HepG2 (cell line): ENCODE measurements around the gene EIF1. TPM values are rescaled to one million over a fixed set of nuclear protein-coding genes. Genes with fewer than 3 reads are reported as not detected.

ENCODE experiments used
- GRHL1 ChIP-seq: sonication (generic); formaldehyde crosslinking; conservative IDR thresholded peaks from 2 replicates; pipeline ENCODE4 v1.8.0; 2022; ENCODE audit warnings: missing genetic modification reagents
- KAT2B ChIP-seq: fragments of 150-350 bp; IDR thresholded peaks from 2 replicates; pipeline ENCODE4 v1.6.1; 2014; ENCODE audit warnings: low read depth, low read length, borderline replicate concordance
- KDM3A ChIP-seq: IDR thresholded peaks from 2 replicates; pipeline ENCODE4 v1.6.1; 2018; ENCODE audit warnings: low read depth, missing compliant biosample characterization
- NR2C2 ChIP-seq: sonication (generic); formaldehyde crosslinking; IDR thresholded peaks from 2 replicates; pipeline ENCODE4 v1.4.0; 2020; ENCODE audit warnings: missing genetic modification reagents, mild to moderate bottlenecking, moderate library complexity, borderline replicate concordance
- PHF20 ChIP-seq: sonication (generic); formaldehyde crosslinking; IDR thresholded peaks from 2 replicates; pipeline ENCODE4 v1.5.0; 2020; ENCODE audit warnings: mild to moderate bottlenecking, missing genetic modification reagents
- PHF8 ChIP-seq: sonication (generic); formaldehyde crosslinking; IDR thresholded peaks from 2 replicates; pipeline ENCODE4 v1.5.0; 2020; ENCODE audit warnings: missing genetic modification reagents
- RARA ChIP-seq: IDR thresholded peaks from 2 replicates; pipeline ENCODE4 v1.6.1; 2016; ENCODE audit warnings: missing genetic modification reagents, missing compliant biosample characterization
- REXO4 ChIP-seq: sonication (generic); formaldehyde crosslinking; IDR thresholded peaks from 2 replicates; pipeline ENCODE4 v1.8.0; 2022; ENCODE audit warnings: missing genetic modification reagents, mild to moderate bottlenecking, borderline replicate concordance
- RFXAP ChIP-seq: sonication (generic); formaldehyde crosslinking; IDR thresholded peaks from 2 replicates; pipeline ENCODE4 v1.4.0; 2020; ENCODE audit warnings: missing genetic modification reagents, borderline replicate concordance
- TEAD3 ChIP-seq: optimal IDR thresholded peaks from 2 replicates; pipeline ENCODE3; 2016; ENCODE audit warnings: borderline replicate concordance
- ZHX2 ChIP-seq, 2 experiments: sonication (generic) in 1 of 2; formaldehyde crosslinking in 1 of 2; IDR thresholded peaks; 2 replicates each; pipeline versions ENCODE4 v1.6.1 to v1.9.0; 2014 to 2022; ENCODE audit warnings: antibody characterized with exemption in 1 of 2, borderline replicate concordance in 1 of 2, inconsistent platforms in 1 of 2, low read depth in 1 of 2, missing genetic modification reagents in 1 of 2
- ZNF281 ChIP-seq: sonication (generic); formaldehyde crosslinking; IDR thresholded peaks from 2 replicates; pipeline ENCODE4 v1.4.0; 2020; ENCODE audit warnings: missing genetic modification reagents, borderline replicate concordance
- ZNF512 ChIP-seq: sonication (generic); formaldehyde crosslinking; IDR thresholded peaks from 2 replicates; pipeline ENCODE4 v1.4.0; 2020; ENCODE audit warnings: mild to moderate bottlenecking, missing genetic modification reagents
- ZNF547 ChIP-seq: sonication (generic); formaldehyde crosslinking; IDR thresholded peaks from 2 replicates; pipeline ENCODE4 v1.5.1; 2020; ENCODE audit warnings: mild to moderate bottlenecking, missing genetic modification reagents
- ZNF784 ChIP-seq: sonication (generic); formaldehyde crosslinking; IDR thresholded peaks from 2 replicates; pipeline ENCODE4 v1.5.1; 2020; ENCODE audit warnings: missing genetic modification reagents, mild to moderate bottlenecking, borderline replicate concordance
- polyA plus RNA-seq, 8 experiments: library from polyadenylated mRNA; depleted of rRNA in 3 of 8; stranded (reverse) in 7 of 8; unstranded in 1 of 8; fragments of >200 nt; fragmentation: Illumina TruSeq in 4 of 8; extraction: Trizol in 4 of 8; gene quantifications; 2 replicates each; pipeline versions ENCODE4 v1.2.1 to v1.2.3, GENCODE V29; 2011 to 2016; ENCODE audit warnings: low read depth in 4 of 8, missing spikeins in 1 of 8, mixed read lengths in 1 of 8; ENCODE audit not compliant: insufficient read depth in 1 of 8
- total RNA-seq, 5 experiments: library from RNA; depleted of rRNA; stranded (reverse); fragments of >200 nt; fragmentation: Illumina TruSeq; extraction: Trizol; gene quantifications; 2 replicates each; pipeline ENCODE4 v1.2.3, GENCODE V29; 2016; ENCODE audit warnings: low read depth in 1 of 5

EIF1 gene
- total and polyA plus RNA-seq, 2 of the 13 experiments (the other 11 are each of a cell fraction or from before 2014, with no cell fraction given): 147 to 517 TPM

- TF ChIP-seq RARA (CRISPR knock-in tag): peak; percentile 53; the same call in 1 of the 2 replicates
- TF ChIP-seq PHF8: no peak
- TF ChIP-seq TEAD3 (CRISPR knock-in tag): peak; percentile 63
- TF ChIP-seq RFXAP: peak; percentile 41; the same call in 1 of the 2 replicates
- peak; percentile 46; the same call in 1 of the 2 replicates for TF ChIP-seq KDM3A (CRISPR knock-in tag)
- 0 out of 2 replicates have a peak, but pooled peaks have one; percentile 27 for TF ChIP-seq ZNF547 (CRISPR knock-in tag)
- no peak for TF ChIP-seq REXO4
- TF ChIP-seq ZNF281 (CRISPR knock-in tag): no peak
- TF ChIP-seq PHF20 (CRISPR knock-in tag): no peak
- no peak for TF ChIP-seq GRHL1 (CRISPR knock-in tag)
- TF ChIP-seq NR2C2 (CRISPR knock-in tag): no peak; the same call in 1 of the 2 replicates
- TF ChIP-seq ZNF512 (CRISPR knock-in tag): no peak
- peak; percentile 59; the same call in 1 of the 2 replicates for TF ChIP-seq ZHX2 (IDR thresholded peaks at IDR 0.05; ENCODE audit: low read depth)
- TF ChIP-seq ZHX2 (CRISPR knock-in tag; IDR thresholded peaks at IDR 0.05; ENCODE audit: borderline replicate concordance): no peak
- no peak for TF ChIP-seq KAT2B
- TF ChIP-seq ZNF784 (CRISPR knock-in tag): no peak
Measured at GRCh38 chr17:41666708-41667279, 21.9 kb upstream of the EIF1 start (continued).
